Right atrium auricular region (tissue), 2 donors: ENCODE data around the gene KIAA0753. TPM values are rescaled to one million over a fixed set of nuclear protein-coding genes. Genes with fewer than 3 reads are reported as not detected.

Experiments used
- DNase-seq: peaks from one replicate; pipeline ENCODE4 v3.0.0-alpha.2; 2019; ENCODE audit warnings: low spot score
- H3K27ac ChIP-seq, 2 donors: fragments of 200-600 bp; sonication (generic); 1 replicate in 1 of 2; 2 replicates in 1 of 2; pipeline ENCODE4 v1.5.1; 2016 to 2019
- H3K27me3 ChIP-seq, 2 donors: fragments of 200-600 bp; sonication (generic); one replicate each; pipeline versions ENCODE4 v1.5.1 to v1.6.0; 2017 to 2019
- H3K36me3 ChIP-seq: fragments of 200-600 bp; sonication (generic); one replicate; pipeline ENCODE4 v1.5.1; 2016
- H3K4me1 ChIP-seq, 2 donors: fragments of 200-600 bp; sonication (generic); one replicate each; pipeline versions ENCODE4 v1.5.1 to v1.6.0; 2017 to 2019
- H3K4me3 ChIP-seq, 2 donors: fragments of 200-600 bp; sonication (generic); 1 replicate in 1 of 2; 2 replicates in 1 of 2; pipeline ENCODE4 v1.5.1; 2017 to 2019; ENCODE audit warnings: mild to moderate bottlenecking in 1 of 2, moderate library complexity in 1 of 2
- H3K9me3 ChIP-seq, 2 donors: fragments of 200-600 bp; sonication (generic); one replicate each; pipeline ENCODE4 v1.5.1; 2019
- total RNA-seq, 2 donors: library from RNA; depleted of rRNA; stranded (reverse); fragments of >200 nt; gene quantifications; one replicate each; pipeline ENCODE4 v1.1.0, GENCODE V29; 2016
- TF ChIP-seq, protein P1 (sequence below), 2 donors: fragments of 200-600 bp; sonication (generic); IDR thresholded peaks; one replicate each; pipeline ENCODE4 v1.5.1; 2019; ENCODE audit warnings: antibody characterized with exemption in 2 of 2

KIAA0753 gene
- total RNA-seq, 2 donors from 2014 or later: 5.3 to 8.4 TPM

DNA sequence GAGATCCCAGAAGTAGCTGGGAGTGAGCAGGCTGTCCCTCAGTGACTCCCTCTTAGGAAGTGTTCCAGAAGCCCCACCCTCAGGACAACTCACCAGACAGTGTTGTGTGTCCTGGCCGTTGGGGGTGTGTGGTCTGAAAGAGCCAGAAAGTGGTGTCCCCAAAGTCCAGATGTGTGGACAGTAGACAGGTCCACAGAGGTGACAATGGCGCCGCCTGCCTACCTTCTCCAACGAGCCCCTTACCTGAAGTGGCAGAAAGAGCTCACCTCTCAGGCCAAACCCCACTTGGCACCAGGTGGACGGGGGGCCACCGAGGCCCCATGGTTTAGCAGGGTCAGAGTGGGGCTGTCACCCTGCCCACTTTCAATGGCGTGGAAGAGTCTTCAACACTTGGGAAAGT, 30.9 kb upstream of the KIAA0753 start:
- Histone ChIP-seq H3K4me3 (no peak overlapping the region), H3K36me3 (no peaks in the 10 kb centered on the region), H3K4me1 (no peaks in the 10 kb centered on the region), H3K27ac (no peak overlapping the region), H3K27me3 (no peaks in the 10 kb centered on the region), H3K9me3 (no peaks in the 10 kb centered on the region)
- TF ChIP-seq, protein P1, sequence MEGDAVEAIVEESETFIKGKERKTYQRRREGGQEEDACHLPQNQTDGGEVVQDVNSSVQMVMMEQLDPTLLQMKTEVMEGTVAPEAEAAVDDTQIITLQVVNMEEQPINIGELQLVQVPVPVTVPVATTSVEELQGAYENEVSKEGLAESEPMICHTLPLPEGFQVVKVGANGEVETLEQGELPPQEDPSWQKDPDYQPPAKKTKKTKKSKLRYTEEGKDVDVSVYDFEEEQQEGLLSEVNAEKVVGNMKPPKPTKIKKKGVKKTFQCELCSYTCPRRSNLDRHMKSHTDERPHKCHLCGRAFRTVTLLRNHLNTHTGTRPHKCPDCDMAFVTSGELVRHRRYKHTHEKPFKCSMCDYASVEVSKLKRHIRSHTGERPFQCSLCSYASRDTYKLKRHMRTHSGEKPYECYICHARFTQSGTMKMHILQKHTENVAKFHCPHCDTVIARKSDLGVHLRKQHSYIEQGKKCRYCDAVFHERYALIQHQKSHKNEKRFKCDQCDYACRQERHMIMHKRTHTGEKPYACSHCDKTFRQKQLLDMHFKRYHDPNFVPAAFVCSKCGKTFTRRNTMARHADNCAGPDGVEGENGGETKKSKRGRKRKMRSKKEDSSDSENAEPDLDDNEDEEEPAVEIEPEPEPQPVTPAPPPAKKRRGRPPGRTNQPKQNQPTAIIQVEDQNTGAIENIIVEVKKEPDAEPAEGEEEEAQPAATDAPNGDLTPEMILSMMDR (IDR thresholded peaks at IDR 0.05): no peak
- no peak for DNase-seq

DNA sequence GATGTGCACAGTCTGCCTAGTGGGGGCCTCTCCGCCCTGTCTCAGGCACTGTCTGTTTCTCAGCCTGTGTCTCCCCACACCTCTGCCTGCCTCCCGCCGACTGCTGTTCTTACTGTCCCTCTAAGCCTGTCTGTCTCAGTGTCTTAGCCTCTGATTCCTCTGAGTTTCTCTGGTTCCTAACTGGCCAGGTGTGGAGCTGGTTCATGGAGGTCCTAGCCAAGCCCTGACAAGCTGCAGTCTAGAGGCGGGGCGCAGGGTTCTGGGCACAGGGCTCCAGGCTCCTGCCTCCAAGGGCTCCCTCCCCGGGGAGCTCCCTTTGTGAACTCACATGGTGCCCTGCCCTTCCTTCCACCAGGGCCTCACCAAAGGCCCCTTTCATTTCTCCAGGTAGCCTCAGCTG, 30.5 kb upstream of the KIAA0753 start:
- TF ChIP-seq, protein P1 (IDR thresholded peaks at IDR 0.05): no peak
- Histone ChIP-seq H3K36me3 (no peaks in the 10 kb centered on the region), H3K4me3 (no peak overlapping the region), H3K4me1 (no peaks in the 10 kb centered on the region), H3K9me3 (no peaks in the 10 kb centered on the region), H3K27ac (no peak overlapping the region), H3K27me3 (no peaks in the 10 kb centered on the region)
- no peak for DNase-seq

DNA sequence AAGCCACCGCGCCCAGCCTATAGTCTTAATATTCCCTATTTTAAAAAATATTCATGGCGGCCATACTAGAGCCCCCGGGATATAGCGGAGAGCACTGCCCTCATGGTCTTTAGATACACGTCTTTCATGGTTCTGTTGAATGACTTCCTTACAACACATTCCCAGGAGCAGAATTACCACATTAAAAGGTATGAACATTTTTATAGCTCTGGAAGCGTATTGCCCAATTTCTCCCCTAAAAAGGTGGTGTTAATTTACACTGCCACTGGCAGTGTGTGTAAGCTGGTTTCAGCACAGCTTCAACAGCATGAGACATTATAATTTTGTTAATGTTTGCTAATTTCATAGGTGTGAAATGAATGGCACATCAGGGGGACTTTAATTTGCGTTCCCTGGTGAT, 30.1 kb upstream of the KIAA0753 start:
- H3K4me3 ChIP-seq: no peak overlapping the region
- TF ChIP-seq, protein P1 (IDR thresholded peaks at IDR 0.05): no peak
- H3K4me1 ChIP-seq: no peaks in the 10 kb centered on the region
- H3K36me3 ChIP-seq: no peaks in the 10 kb centered on the region
- no peaks in the 10 kb centered on the region for H3K27me3 ChIP-seq
- no peak overlapping the region for H3K27ac ChIP-seq
- DNase-seq: no peak
- H3K9me3 ChIP-seq: no peaks in the 10 kb centered on the region

GRCh38 chr17:6669479-6670212, 29.1 kb upstream of the KIAA0753 start:
- Histone ChIP-seq H3K4me1 (no peaks in the 10 kb centered on the region), H3K4me3 (no peak overlapping the region), H3K27ac (no peak overlapping the region), H3K36me3 (no peaks in the 10 kb centered on the region), H3K9me3 (no peaks in the 10 kb centered on the region), H3K27me3 (no peaks in the 10 kb centered on the region)
- no peak for DNase-seq
- TF ChIP-seq, protein P1 (IDR thresholded peaks at IDR 0.05): no peak

DNA sequence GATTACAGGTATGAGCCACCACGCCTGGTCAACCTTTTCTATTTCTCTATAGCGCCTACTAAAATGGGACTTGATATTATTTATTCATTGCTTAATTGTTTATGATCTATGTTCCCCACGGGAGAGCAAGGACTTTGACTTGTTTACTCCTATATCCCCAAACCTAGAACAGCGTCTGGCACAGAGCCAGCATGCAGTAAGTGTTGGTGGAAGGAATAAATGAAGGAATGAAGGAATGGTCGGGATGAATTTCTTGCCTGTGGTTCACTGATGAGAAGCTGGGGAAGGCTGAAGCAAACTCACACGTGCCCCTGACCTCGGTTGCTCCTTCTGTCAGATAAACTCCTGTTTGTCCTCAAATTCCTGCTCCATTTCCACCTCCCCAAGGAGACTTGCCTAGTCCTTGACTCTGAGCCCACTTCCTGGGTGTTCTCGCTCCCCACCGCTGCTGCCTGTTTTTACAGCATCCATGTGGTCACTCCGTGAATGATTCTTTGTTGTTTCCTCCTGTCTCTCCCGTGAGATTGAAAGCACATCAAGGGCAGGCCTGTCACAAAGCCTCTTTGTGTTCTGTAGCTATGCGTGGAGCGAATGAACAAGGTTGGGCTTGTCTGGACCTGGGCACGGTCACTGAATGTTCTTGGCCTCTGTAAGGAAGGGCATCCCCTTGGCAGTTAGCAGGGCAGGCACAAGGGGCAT, 28.4 kb upstream of the KIAA0753 start:
- no peak overlapping the region for H3K27ac ChIP-seq
- no peak for DNase-seq
- no peak overlapping the region for H3K4me3 ChIP-seq
- H3K36me3 ChIP-seq: no peaks in the 10 kb centered on the region
- H3K4me1 ChIP-seq: no peaks in the 10 kb centered on the region
- TF ChIP-seq, protein P1 (IDR thresholded peaks at IDR 0.05): no peak
- no peaks in the 10 kb centered on the region for H3K9me3 ChIP-seq
- H3K27me3 ChIP-seq: no peaks in the 10 kb centered on the region
